MCF 10A (cell line): Measurements from ENCODE around the gene CENPB. TPM values are rescaled to one million over a fixed set of nuclear protein-coding genes. Genes with fewer than 3 reads are reported as not detected.

ENCODE experiments used
- BruUV-seq: library from RNA; stranded (reverse); fragments of 400-500 nt; replicated peaks from 2 replicates; lab custom pipeline; 2021; lab: Mats Ljungman, UMichigan
- CTCF ChIA-PET: fragments of 300-600 bp; sonication (Branson Sonifier 250); formaldehyde crosslinking; extraction: SDS; loops from one replicate; lab custom pipeline; 2021; ENCODE audit warnings: antibody characterized with exemption, inconsistent platforms; lab: Yijun Ruan, JAX
- POLR2A ChIA-PET: fragments of 300-600, 350-650 bp; sonication (Branson Sonifier 250); formaldehyde crosslinking; extraction: SDS; loops from one replicate; lab custom pipeline; 2020; ENCODE audit warnings: antibody characterized with exemption, inconsistent platforms; lab: Yijun Ruan, JAX
- DNase-seq: peaks from one replicate; pipeline ENCODE4 v3.0.0-alpha.2; 2018; ENCODE audit not compliant: unreplicated experiment
- H3K27ac Mint-ChIP-seq: one replicate; pipeline ENCODE4 v1.8.0; 2022; ENCODE audit warnings: mild to moderate bottlenecking, low read depth, mixed read lengths; ENCODE audit not compliant: unreplicated experiment
- H3K27me3 Mint-ChIP-seq: one replicate; pipeline ENCODE4 v1.8.0; 2022; ENCODE audit warnings: mixed read lengths; ENCODE audit not compliant: insufficient read depth, unreplicated experiment
- H3K36me3 Mint-ChIP-seq: one replicate; pipeline ENCODE4 v1.8.0; 2022; ENCODE audit warnings: mild to moderate bottlenecking, moderate library complexity, mixed read lengths; ENCODE audit not compliant: insufficient read depth, unreplicated experiment
- H3K4me1 Mint-ChIP-seq: one replicate; pipeline ENCODE4 v1.8.0; 2022; ENCODE audit warnings: mixed read lengths; ENCODE audit not compliant: insufficient read depth, unreplicated experiment
- H3K4me3 Mint-ChIP-seq: one replicate; pipeline ENCODE4 v1.8.0; 2022; ENCODE audit warnings: mild to moderate bottlenecking, moderate library complexity, mixed read lengths; ENCODE audit not compliant: unreplicated experiment
- H3K9me3 Mint-ChIP-seq: one replicate; pipeline ENCODE4 v1.8.0; 2022; ENCODE audit warnings: mixed read lengths; ENCODE audit not compliant: unreplicated experiment
- CTCF ChIP-seq: fragments of 200-600 bp; IDR thresholded peaks from one replicate; pipeline ENCODE4 v1.8.0; 2022; ENCODE audit warnings: antibody characterized with exemption, mild to moderate bottlenecking; ENCODE audit not compliant: unreplicated experiment
- intact Hi-C: fragments of 100-400 bp; cut with micrococcal nuclease; formaldehyde crosslinking; loops from 2 replicates; pipeline ENCODE4 v1.14.1; 2022
- total RNA-seq: library from RNA; stranded (reverse); gene quantifications from 2 replicates; pipeline ENCODE4 v1.2.3, GENCODE V29; 2022

CENPB gene
- total RNA-seq, 1 experiment from 2014 or later: 54.8 TPM

GRCh38 chr20:3760655-3761348 lies 25.7 kb downstream of the CENPB start:
- POLR2A ChIA-PET: no interaction called here
- no peak overlapping the region for H3K4me3 Mint-ChIP-seq
- no TSS peak for BruUV-seq
- CTCF ChIA-PET: interaction anchor here (0.7 to 2.2 kb wide), 6 partner anchors 8 to 78 kb away, joined by 3 to 8 read pairs (median 6); partner anchors contain the start of gene SPEF1
- no peaks in the 10 kb centered on the region for H3K27me3 Mint-ChIP-seq
- peaks cover 20% of the 10 kb centered on the region for H3K36me3 Mint-ChIP-seq
- no peaks in the 10 kb centered on the region for H3K9me3 Mint-ChIP-seq
- DNase-seq: no peak
- peaks cover 2% of the 10 kb centered on the region for H3K4me1 Mint-ChIP-seq
- TF ChIP-seq CTCF: no peak
- H3K27ac Mint-ChIP-seq: no peak overlapping the region
- intact Hi-C loops: no loop called here

- POLR2A ChIA-PET: interaction anchor here (0.5 kb wide), 1 partner anchor 80 kb away, joined by 3 read pairs; no protein-coding TSS in a partner anchor
- CTCF ChIA-PET: interaction anchor here (0.6 to 2.2 kb wide), 5 partner anchors 9 to 79 kb away, joined by 3 to 8 read pairs (median 6); partner anchors contain the start of gene SPEF1
- Mint-ChIP-seq H3K4me3 (no peak overlapping the region), H3K9me3 (no peaks in the 10 kb centered on the region), H3K4me1 (no peaks in the 10 kb centered on the region), H3K27me3 (no peaks in the 10 kb centered on the region), H3K36me3 (peaks cover 26% of the 10 kb centered on the region), H3K27ac (no peak overlapping the region)
- no TSS peak for BruUV-seq
- DNase-seq: no peak
- no peak for TF ChIP-seq CTCF
- intact Hi-C loops: no loop called here
Measured at GRCh38 chr20:3759884-3760283, 26.7 kb downstream of the CENPB start.

- intact Hi-C loops: no loop called here
- Mint-ChIP-seq H3K9me3 (no peaks in the 10 kb centered on the region), H3K27me3 (no peaks in the 10 kb centered on the region), H3K4me3 (no peak overlapping the region), H3K36me3 (peaks cover 26% of the 10 kb centered on the region), H3K4me1 (no peaks in the 10 kb centered on the region), H3K27ac (no peak overlapping the region)
- CTCF ChIA-PET: interaction anchor here (0.6 to 2.2 kb wide), 5 partner anchors 10 to 79 kb away, joined by 3 to 8 read pairs (median 6); partner anchors contain the start of genes AP5S1 and SPEF1
- POLR2A ChIA-PET: interaction anchor here (0.5 kb wide), 1 partner anchor 81 kb away, joined by 3 read pairs; no protein-coding TSS in a partner anchor
- DNase-seq: no peak
- no peak for TF ChIP-seq CTCF
- BruUV-seq: no TSS peak
Measured at GRCh38 chr20:3759316-3759823, 27.2 kb downstream of the CENPB start.

GRCh38 chr20:3758566-3758965 lies 28.0 kb downstream of the CENPB start:
- no TSS peak for BruUV-seq
- intact Hi-C loops: no loop called here
- no peak overlapping the region for H3K27ac Mint-ChIP-seq
- no peaks in the 10 kb centered on the region for H3K9me3 Mint-ChIP-seq
- no peak for DNase-seq
- POLR2A ChIA-PET: no interaction called here
- H3K27me3 Mint-ChIP-seq: no peaks in the 10 kb centered on the region
- H3K4me3 Mint-ChIP-seq: no peak overlapping the region
- H3K4me1 Mint-ChIP-seq: no peaks in the 10 kb centered on the region
- TF ChIP-seq CTCF: no peak
- CTCF ChIA-PET: interaction anchor here (0.7 to 2.2 kb wide), 4 partner anchors 8 to 82 kb away, joined by 3 to 6 read pairs (median 5); partner anchors contain the start of gene AP5S1
- peaks cover 26% of the 10 kb centered on the region for H3K36me3 Mint-ChIP-seq
